Ovary (tissue), 9 donors: Measurements from ENCODE around the gene RHD. TPM values are rescaled to one million over a fixed set of nuclear protein-coding genes. Genes with fewer than 3 reads are reported as not detected.
"Not testable (repeated sequence)": the region's sequence is repeated elsewhere in the genome, so short reads cannot be mapped to it uniquely, and the experiment has no call there.

ENCODE experiments used
- DNase-seq, 5 donors: peaks; one replicate each; pipeline ENCODE4 v3.0.0-alpha.2; 2019 to 2020
- H3K27ac ChIP-seq, 2 donors: fragments of 200-600 bp; one replicate each; pipeline versions ENCODE4 v1.5.1 to v1.8.0; 2019 to 2022
- H3K27me3 ChIP-seq: fragments of 200-600 bp; one replicate; pipeline ENCODE4 v1.8.0; 2022
- H3K36me3 ChIP-seq: fragments of 200-600 bp; sonication (generic); one replicate; pipeline ENCODE4 v1.5.1; 2019
- H3K4me1 ChIP-seq: one replicate; pipeline ENCODE4 v1.8.1; 2013; ENCODE audit warnings: mild to moderate bottlenecking, moderate library complexity; ENCODE audit not compliant: insufficient read depth
- H3K4me3 ChIP-seq: fragments of 200-600 bp; sonication (generic); one replicate; pipeline ENCODE4 v1.5.1; 2017
- H3K9me3 ChIP-seq, 2 donors: fragments of 200-600 bp in 1 of 2; sonication (generic) in 1 of 2; one replicate each; pipeline versions ENCODE4 v1.5.1 to v1.8.1; 2013 to 2019; ENCODE audit warnings: mild to moderate bottlenecking in 1 of 2, moderate library complexity in 1 of 2
- WGBS, 3 donors: extraction: QIAGEN DNeasy Blood & Tissue Kit in 1 of 3; methylation state at CpG; one replicate each; pipeline versions ENCODE4 v1.1.5 to v1.1.7; 2013 to 2017; 5-methylcytosine and 5-hydroxymethylcytosine counted together
- intact Hi-C, 4 donors: fragments of 100-400 bp; cut with DNase I; formaldehyde crosslinking; loops; one replicate each; pipeline versions ENCODE4 v1.11.0 to v1.15.1; 2022 to 2023
- polyA plus RNA-seq, 2 donors: library from polyadenylated mRNA; stranded (reverse); fragments of 200-250 nt in 1 of 2; fragments of 350-450 nt in 1 of 2; fragmentation: Illumina TruSeq in 1 of 2; extraction: RNeasy Lipid Tissue Mini Kit (QIAGEN cat#74804) in 1 of 2; gene quantifications; one replicate each; pipeline ENCODE4 v1.2.3, GENCODE V29; 2013 to 2014
- total RNA-seq, 7 donors: library from RNA; depleted of rRNA in 2 of 7; stranded (reverse); fragments of >200 nt in 2 of 7; fragmentation: NEBNext Ultra II Directional in 3 of 7; extraction: Animal tissue kit (Norgen Biotek cat#: 25700) in 3 of 7; gene quantifications; one replicate each; pipeline versions ENCODE4 v1.1.0 to v1.2.4, GENCODE V29; 2016 to 2023
- donor health status: DM: no; HTN: no; CAD: no; lungs with moderate emphysema.
- donor health status: DM: no; HTN: no; CAD: no.
- donor health status: Bipolar disorder and iron deficiency.
- donor health status: DM: yes; HTN: yes; CAD: no.
- donor health status: DM: no; HTN: no; CAD: no.
- donor health status: DM: yes; HTN: yes; CAD: no.

Gene RHD
- total and polyA plus RNA-seq, 9 donors: not detected

- H3K27me3 ChIP-seq, H3K36me3 ChIP-seq, H3K4me1 ChIP-seq, DNase-seq, intact Hi-C loops, H3K9me3 ChIP-seq, H3K4me3 ChIP-seq, H3K27ac ChIP-seq: not testable (repeated sequence)
- 75 to 94% (median 81%) methylated on average over 5 to 7 of the region's 14 CpGs for WGBS, 3 donors
Observed at GRCh38 chr1:25294889-25295826, 22.8 kb downstream of the RHD start.

- H3K4me3 ChIP-seq, H3K9me3 ChIP-seq, H3K4me1 ChIP-seq, H3K27me3 ChIP-seq, DNase-seq, H3K27ac ChIP-seq, H3K36me3 ChIP-seq, intact Hi-C loops: not testable (repeated sequence)
- WGBS, 3 donors: 63 to 76% (median 74%) methylated on average over 4 to 8 of the region's 8 CpGs
Observed at GRCh38 chr1:25296501-25296900, 24.2 kb downstream of the RHD start.

DNA sequence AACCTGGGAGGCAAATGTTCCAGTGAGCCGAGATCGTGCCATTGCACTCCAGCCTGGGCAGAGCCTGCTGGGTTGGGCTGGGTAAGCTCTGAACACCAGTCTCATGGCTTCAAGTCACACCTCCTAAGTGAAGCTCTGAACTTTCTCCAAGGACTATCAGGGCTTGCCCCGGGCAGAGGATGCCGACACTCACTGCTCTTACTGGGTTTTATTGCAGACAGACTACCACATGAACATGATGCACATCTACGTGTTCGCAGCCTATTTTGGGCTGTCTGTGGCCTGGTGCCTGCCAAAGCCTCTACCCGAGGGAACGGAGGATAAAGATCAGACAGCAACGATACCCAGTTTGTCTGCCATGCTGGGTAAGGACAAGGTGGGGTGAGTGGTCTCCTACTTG is 28.4 kb downstream of the RHD start:
- H3K9me3 ChIP-seq, intact Hi-C loops, DNase-seq, H3K4me3 ChIP-seq, H3K27ac ChIP-seq, H3K27me3 ChIP-seq, H3K4me1 ChIP-seq, H3K36me3 ChIP-seq: not testable (repeated sequence)
- 85 to 91% (median 90%) methylated on average over 6 to 9 of the region's 9 CpGs for WGBS, 3 donors

- H3K36me3 ChIP-seq, H3K4me3 ChIP-seq, intact Hi-C loops, H3K4me1 ChIP-seq, DNase-seq, H3K9me3 ChIP-seq, H3K27me3 ChIP-seq, H3K27ac ChIP-seq: not testable (repeated sequence)
- 85 to 94% (median 89%) methylated on average over 3 of the region's 3 CpGs for WGBS, 3 donors
Observed at GRCh38 chr1:25302330-25302729, 30.0 kb downstream of the RHD start.

- H3K9me3 ChIP-seq, H3K4me3 ChIP-seq, H3K27me3 ChIP-seq, H3K36me3 ChIP-seq, intact Hi-C loops, H3K4me1 ChIP-seq, H3K27ac ChIP-seq, DNase-seq: not testable (repeated sequence)
- WGBS, 3 donors: 76 to 84% (median 82%) methylated on average over 4 of the region's 4 CpGs
Observed at GRCh38 chr1:25304936-25305335, 32.6 kb downstream of the RHD start.

GRCh38 chr1:25308168-25308567 is 35.9 kb downstream of the RHD start:
- H3K27ac ChIP-seq, intact Hi-C loops, H3K4me1 ChIP-seq, H3K4me3 ChIP-seq, H3K27me3 ChIP-seq, H3K9me3 ChIP-seq, DNase-seq, H3K36me3 ChIP-seq: not testable (repeated sequence)
- no CpG with 5 or more reads among the region's 1 CpG for WGBS, 3 donors

DNA sequence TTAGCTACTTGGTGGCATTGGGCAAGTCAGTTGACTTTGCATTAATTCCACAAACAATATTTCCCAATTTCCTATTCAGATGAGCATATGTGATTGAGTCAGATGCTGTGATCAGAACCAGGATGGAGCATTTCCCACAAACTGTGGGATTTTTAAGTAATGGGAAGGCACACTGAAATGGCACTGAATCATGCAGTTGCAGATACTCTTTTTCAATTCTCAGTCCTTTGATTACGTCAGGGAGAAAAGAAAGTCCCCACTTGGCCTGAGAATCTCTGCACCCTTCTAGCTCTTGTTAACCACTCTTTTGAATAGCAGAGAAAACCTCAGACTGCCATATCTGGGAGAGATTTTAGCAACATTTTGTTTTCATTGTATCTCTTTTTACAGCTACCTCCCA is 36.8 kb downstream of the RHD start:
- DNase-seq, H3K27ac ChIP-seq, H3K4me3 ChIP-seq, H3K27me3 ChIP-seq, H3K9me3 ChIP-seq, H3K4me1 ChIP-seq, intact Hi-C loops, H3K36me3 ChIP-seq: not testable (repeated sequence)
- 43 to 77% (median 74%) methylated on average over 1 of the region's 1 CpG for WGBS, 3 donors

- H3K9me3 ChIP-seq, H3K4me1 ChIP-seq, H3K4me3 ChIP-seq, DNase-seq, H3K27me3 ChIP-seq, H3K36me3 ChIP-seq, intact Hi-C loops, H3K27ac ChIP-seq: not testable (repeated sequence)
- 75 to 100% (median 96%) methylated on average over 1 of the region's 1 CpG for WGBS, 3 donors
Observed at GRCh38 chr1:25309486-25309885, 37.2 kb downstream of the RHD start.

- H3K4me3 ChIP-seq, intact Hi-C loops, DNase-seq, H3K4me1 ChIP-seq, H3K36me3 ChIP-seq, H3K9me3 ChIP-seq, H3K27ac ChIP-seq, H3K27me3 ChIP-seq: not testable (repeated sequence)
Observed at GRCh38 chr1:25312806-25313470, 40.6 kb downstream of the RHD start.

- H3K27me3 ChIP-seq, intact Hi-C loops, H3K9me3 ChIP-seq, H3K4me3 ChIP-seq, H3K4me1 ChIP-seq, H3K36me3 ChIP-seq: not testable (repeated sequence)
- peak in 1 of 5 donors; percentile 43 for DNase-seq
- 40 to 50% (median 45%) methylated on average over 9 of the region's 9 CpGs for WGBS, 3 donors
- peak overlapping the region in 1 of 2 donors; percentile 64 for H3K27ac ChIP-seq
Observed at GRCh38 chr1:25320314-25320938, 48.1 kb downstream of the RHD start.

DNA sequence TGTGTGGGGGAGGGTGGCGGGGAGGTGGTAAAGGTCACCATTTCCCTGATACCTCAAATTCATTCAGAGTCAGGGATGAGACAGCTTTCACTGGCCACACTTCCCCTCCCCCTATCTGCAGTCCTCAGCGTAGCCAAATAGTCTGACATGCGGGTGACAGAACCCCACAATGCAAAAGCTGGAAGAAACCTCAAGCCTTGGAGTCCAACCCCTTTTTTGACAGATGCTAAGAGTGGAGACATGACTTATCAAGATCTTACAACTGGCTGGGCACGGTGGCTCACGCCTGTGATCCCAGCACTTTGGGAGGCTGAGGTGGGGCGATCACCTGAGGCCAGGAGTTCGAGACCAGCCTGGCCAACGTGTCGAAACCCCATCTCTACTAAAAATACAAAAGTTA is 49.8 kb downstream of the RHD start:
- H3K4me1 ChIP-seq, H3K27ac ChIP-seq, H3K4me3 ChIP-seq, intact Hi-C loops, H3K36me3 ChIP-seq, H3K9me3 ChIP-seq, H3K27me3 ChIP-seq, DNase-seq: not testable (repeated sequence)
- 89 to 97% (median 91%) methylated on average over 8 to 9 of the region's 9 CpGs for WGBS, 3 donors

DNA sequence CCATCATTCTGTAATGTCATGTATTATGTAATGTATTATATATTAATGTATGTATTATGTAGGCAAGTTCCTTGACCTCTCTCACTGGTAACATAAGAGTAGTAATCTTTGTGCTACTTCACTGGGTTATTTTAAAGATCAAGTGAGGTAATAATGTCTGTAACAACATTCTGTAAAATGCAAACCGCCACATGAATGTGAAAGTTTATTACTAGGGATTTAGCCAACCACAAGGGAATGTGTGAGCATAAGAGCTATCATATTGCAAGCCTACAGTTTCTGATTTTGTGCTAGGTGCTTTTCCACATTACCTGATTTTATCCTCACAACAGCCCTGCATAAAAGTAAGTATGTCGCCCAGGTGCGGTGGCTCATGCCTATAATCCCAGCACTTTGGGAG is 52.1 kb downstream of the RHD start:
- H3K4me3 ChIP-seq, DNase-seq, H3K9me3 ChIP-seq, H3K4me1 ChIP-seq, H3K27ac ChIP-seq, intact Hi-C loops, H3K36me3 ChIP-seq, H3K27me3 ChIP-seq: not testable (repeated sequence)
- WGBS, 3 donors: 80 to 100% (median 94%) methylated on average over 3 of the region's 3 CpGs
